GM19023 (cell line): Measurements from ENCODE around the gene HJURP.

Source experiments
- ATAC-seq: cut with Tn5 transposase; IDR thresholded peaks from one replicate; pipeline ENCODE4 v1.9.1; 2021; ENCODE audit warnings: mild to moderate bottlenecking, moderate library complexity; ENCODE audit not compliant: unreplicated experiment

Gene HJURP

GRCh38 chr2:233816334-233816733, 38.0 kb downstream of the HJURP start:
- ATAC-seq, result no peak

GRCh38 chr2:233815861-233816260, 38.5 kb downstream of the HJURP start:
- ATAC-seq, result no peak

GRCh38 chr2:233814056-233814835, 40.1 kb downstream of the HJURP start:
- ATAC-seq, result no peak

GRCh38 chr2:233813236-233814055, 40.9 kb downstream of the HJURP start:
- ATAC-seq, result no peak

- ATAC-seq, result no peak
These were observed 42.6 kb downstream of the HJURP start for GRCh38 chr2:233811732-233812131.

- ATAC-seq, result no peak
These were observed 43.2 kb downstream of the HJURP start for GRCh38 chr2:233811087-233811486.

GRCh38 chr2:233810385-233810784, 44.0 kb downstream of the HJURP start:
- no peak for ATAC-seq

GRCh38 chr2:233807966-233808935, 46.1 kb downstream of the HJURP start:
- ATAC-seq, result no peak

GRCh38 chr2:233807215-233807865, 47.0 kb downstream of the HJURP start:
- no peak for ATAC-seq

- ATAC-seq, result no peak
These were observed 50.3 kb downstream of the HJURP start for GRCh38 chr2:233803994-233804393.

- ATAC-seq, result no peak
These were observed 50.9 kb downstream of the HJURP start for GRCh38 chr2:233803292-233803911.

GRCh38 chr2:233802132-233802815, 52.1 kb downstream of the HJURP start:
- ATAC-seq, result no peak

GRCh38 chr2:233801357-233802131, 52.8 kb downstream of the HJURP start:
- ATAC-seq, result no peak

- ATAC-seq, result no peak
These were observed 54.1 kb downstream of the HJURP start for GRCh38 chr2:233800208-233800607.

GRCh38 chr2:233799716-233800115, 54.6 kb downstream of the HJURP start:
- no peak for ATAC-seq

GRCh38 chr2:233799087-233799665, 55.2 kb downstream of the HJURP start:
- no peak for ATAC-seq

- ATAC-seq, result no peak
These were observed 55.8 kb downstream of the HJURP start for GRCh38 chr2:233798335-233799086.

- no peak for ATAC-seq
These were observed 58.1 kb downstream of the HJURP start for GRCh38 chr2:233796254-233796653.
